Caco-2 (cell line): ENCODE measurements around the gene PCDH19. TPM values are rescaled to one million over a fixed set of nuclear protein-coding genes. Genes with fewer than 3 reads are reported as not detected.

ENCODE experiments used
- BruUV-seq: library from RNA; stranded (reverse); fragments of 400-500 nt; replicated peaks from 2 replicates; lab custom pipeline; 2021; lab: Mats Ljungman, UMichigan
- CTCF ChIA-PET: fragments of 300-600 bp; sonication (Branson Sonifier 250); formaldehyde crosslinking; loops from one replicate; lab custom pipeline; 2022; ENCODE audit warnings: antibody characterized with exemption; lab: Charles Lee
- POLR2A ChIA-PET: fragments of 300-600 bp; sonication (Branson Sonifier 250); formaldehyde crosslinking; loops from one replicate; lab custom pipeline; 2022; ENCODE audit warnings: antibody characterized with exemption; lab: Charles Lee
- DNase-seq, 2 experiments: peaks; one replicate each; pipeline versions ENCODE4 v3.0.0 to v3.0.0-alpha.2; 2020 to 2022
- H3K27me3 ChIP-seq: replicated peaks from 2 replicates; pipeline ENCODE4 v1.6.0; 2011; ENCODE audit warnings: low read length; ENCODE audit not compliant: control insufficient read depth, insufficient read depth
- H3K36me3 ChIP-seq: 2 replicates; pipeline ENCODE4 v1.5.1; 2011; ENCODE audit warnings: low read length; ENCODE audit not compliant: control insufficient read depth, insufficient read depth
- H3K4me1 ChIP-seq: fragments of 250-450 bp; sonication (Bioruptor Pico); 2 replicates; pipeline ENCODE4 v1.5.1; 2020; ENCODE audit warnings: mild to moderate bottlenecking
- H3K4me3 ChIP-seq: 2 replicates; pipeline ENCODE4 v1.5.1; 2011; ENCODE audit warnings: low read depth, mild to moderate bottlenecking, control low read depth, low read length
- H3K9me3 ChIP-seq: fragments of 250-450 bp; sonication (Bioruptor Pico); 2 replicates; pipeline ENCODE4 v1.5.1; 2020; ENCODE audit warnings: mild to moderate bottlenecking, moderate library complexity
- H3K27ac Mint-ChIP-seq: one replicate; pipeline ENCODE4 v1.8.0; 2022; ENCODE audit warnings: mixed read lengths; ENCODE audit not compliant: unreplicated experiment
- H3K27me3 Mint-ChIP-seq: one replicate; pipeline ENCODE4 v1.8.0; 2022; ENCODE audit warnings: mixed read lengths; ENCODE audit not compliant: insufficient read depth, unreplicated experiment
- H3K36me3 Mint-ChIP-seq: one replicate; pipeline ENCODE4 v1.8.0; 2022; ENCODE audit warnings: mild to moderate bottlenecking, mixed read lengths; ENCODE audit not compliant: insufficient read depth, unreplicated experiment
- H3K4me1 Mint-ChIP-seq: one replicate; pipeline ENCODE4 v1.8.0; 2022; ENCODE audit warnings: low read depth, mixed read lengths; ENCODE audit not compliant: unreplicated experiment
- H3K4me3 Mint-ChIP-seq: one replicate; pipeline ENCODE4 v1.8.0; 2022; ENCODE audit warnings: mild to moderate bottlenecking, moderate library complexity, mixed read lengths; ENCODE audit not compliant: unreplicated experiment
- H3K9me3 Mint-ChIP-seq: one replicate; pipeline ENCODE4 v1.8.0; 2022; ENCODE audit warnings: mixed read lengths; ENCODE audit not compliant: unreplicated experiment
- intact Hi-C: fragments of 100-400 bp; cut with micrococcal nuclease; formaldehyde crosslinking; loops from one replicate; pipeline ENCODE4 v1.10.0; 2022; ENCODE audit not compliant: unreplicated experiment
- total RNA-seq: library from RNA; stranded (reverse); gene quantifications from 2 replicates; pipeline ENCODE4 v1.2.3, GENCODE V29; 2022
- TF ChIP-seq, protein P1 (sequence below), 2 experiments: fragments of 200-600 bp in 1 of 2; IDR thresholded peaks; 1 replicate in 1 of 2; 2 replicates in 1 of 2; pipeline versions ENCODE4 v1.5.1 to v1.8.0; 2011 to 2022; ENCODE audit warnings: antibody characterized with exemption in 1 of 2, control low read depth in 1 of 2, inconsistent platforms in 1 of 2, low read depth in 1 of 2, low read length in 1 of 2, mild to moderate bottlenecking in 1 of 2, moderate library complexity in 1 of 2; ENCODE audit not compliant: insufficient read depth in 1 of 2, severe bottlenecking in 1 of 2, unreplicated experiment in 1 of 2

PCDH19 gene
- total RNA-seq, 1 experiment from 2014 or later = 0.11 TPM

DNA sequence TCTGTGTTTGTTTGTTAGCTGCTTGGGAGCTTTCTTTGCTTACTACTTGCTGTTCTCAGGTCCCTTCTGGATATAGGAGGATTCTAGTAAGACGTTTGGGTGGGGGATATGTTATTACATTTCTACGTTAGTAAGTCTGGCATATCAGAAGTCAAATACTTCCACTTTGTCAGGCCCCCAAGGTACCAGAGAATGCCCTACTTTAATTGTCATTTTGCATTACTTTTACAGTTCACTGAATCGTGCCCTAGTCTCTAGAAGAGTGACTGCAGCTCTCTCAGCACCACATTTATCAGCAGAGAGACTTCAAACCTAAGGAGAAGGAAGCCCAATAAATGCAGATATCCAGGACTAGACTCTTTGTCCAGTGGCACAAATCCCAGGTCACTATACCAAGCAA lies 54.4 kb downstream of the PCDH19 start:
- Histone ChIP-seq H3K9me3 (no peaks in the 10 kb centered on the region), H3K4me3 (no peak overlapping the region), H3K4me1 (no peaks in the 10 kb centered on the region), H3K36me3 (no peaks in the 10 kb centered on the region), H3K27me3 (no peaks in the 10 kb centered on the region)
- Mint-ChIP-seq H3K27me3 (peaks cover 5% of the 10 kb centered on the region), H3K9me3 (no peaks in the 10 kb centered on the region), H3K27ac (no peak overlapping the region), H3K4me1 (no peaks in the 10 kb centered on the region), H3K4me3 (no peak overlapping the region), H3K36me3 (no peaks in the 10 kb centered on the region)
- intact Hi-C loops = no loop called here
- ChIA-PET POLR2A (no interaction called here), CTCF (no interaction called here)
- no TSS peak for BruUV-seq
- DNase-seq = no peak
- TF ChIP-seq, protein P1, sequence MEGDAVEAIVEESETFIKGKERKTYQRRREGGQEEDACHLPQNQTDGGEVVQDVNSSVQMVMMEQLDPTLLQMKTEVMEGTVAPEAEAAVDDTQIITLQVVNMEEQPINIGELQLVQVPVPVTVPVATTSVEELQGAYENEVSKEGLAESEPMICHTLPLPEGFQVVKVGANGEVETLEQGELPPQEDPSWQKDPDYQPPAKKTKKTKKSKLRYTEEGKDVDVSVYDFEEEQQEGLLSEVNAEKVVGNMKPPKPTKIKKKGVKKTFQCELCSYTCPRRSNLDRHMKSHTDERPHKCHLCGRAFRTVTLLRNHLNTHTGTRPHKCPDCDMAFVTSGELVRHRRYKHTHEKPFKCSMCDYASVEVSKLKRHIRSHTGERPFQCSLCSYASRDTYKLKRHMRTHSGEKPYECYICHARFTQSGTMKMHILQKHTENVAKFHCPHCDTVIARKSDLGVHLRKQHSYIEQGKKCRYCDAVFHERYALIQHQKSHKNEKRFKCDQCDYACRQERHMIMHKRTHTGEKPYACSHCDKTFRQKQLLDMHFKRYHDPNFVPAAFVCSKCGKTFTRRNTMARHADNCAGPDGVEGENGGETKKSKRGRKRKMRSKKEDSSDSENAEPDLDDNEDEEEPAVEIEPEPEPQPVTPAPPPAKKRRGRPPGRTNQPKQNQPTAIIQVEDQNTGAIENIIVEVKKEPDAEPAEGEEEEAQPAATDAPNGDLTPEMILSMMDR (IDR thresholded peaks at IDR 0.05; ENCODE audit: insufficient read depth in 1 of 2, low read depth in 1 of 2, low read length in 1 of 2, severe bottlenecking in 1 of 2, unreplicated experiment in 1 of 2) = no peak

DNA sequence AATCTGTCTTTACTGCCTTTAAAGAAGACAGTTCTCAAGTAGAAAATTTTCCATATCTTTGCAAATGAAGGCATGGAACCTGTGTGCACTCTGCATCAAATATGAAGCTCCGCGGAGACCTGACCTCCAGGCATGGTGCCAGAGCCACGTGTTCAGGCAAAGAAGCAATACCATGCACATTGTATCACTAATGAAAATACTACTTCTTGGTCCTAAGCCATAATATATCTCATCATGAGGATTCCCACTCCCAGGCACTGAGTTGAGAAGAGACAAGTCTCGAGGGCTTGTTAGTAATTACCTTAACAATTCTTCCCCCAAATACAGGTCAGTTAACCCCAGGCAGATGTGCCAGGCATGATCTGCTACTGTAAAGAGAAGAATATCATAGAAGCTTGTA lies 56.7 kb downstream of the PCDH19 start:
- Histone ChIP-seq H3K9me3 (no peaks in the 10 kb centered on the region), H3K27me3 (no peaks in the 10 kb centered on the region), H3K4me1 (no peaks in the 10 kb centered on the region), H3K36me3 (no peaks in the 10 kb centered on the region), H3K4me3 (no peak overlapping the region)
- Mint-ChIP-seq H3K9me3 (no peaks in the 10 kb centered on the region), H3K27ac (no peak overlapping the region), H3K36me3 (no peaks in the 10 kb centered on the region), H3K27me3 (peaks cover 5% of the 10 kb centered on the region), H3K4me1 (no peaks in the 10 kb centered on the region), H3K4me3 (no peak overlapping the region)
- TF ChIP-seq, protein P1 (IDR thresholded peaks at IDR 0.05; ENCODE audit: insufficient read depth in 1 of 2, low read depth in 1 of 2, low read length in 1 of 2, severe bottlenecking in 1 of 2, unreplicated experiment in 1 of 2) = no peak
- POLR2A ChIA-PET = no interaction called here
- DNase-seq = no peak
- CTCF ChIA-PET = no interaction called here
- no TSS peak for BruUV-seq
- intact Hi-C loops = no loop called here

DNA sequence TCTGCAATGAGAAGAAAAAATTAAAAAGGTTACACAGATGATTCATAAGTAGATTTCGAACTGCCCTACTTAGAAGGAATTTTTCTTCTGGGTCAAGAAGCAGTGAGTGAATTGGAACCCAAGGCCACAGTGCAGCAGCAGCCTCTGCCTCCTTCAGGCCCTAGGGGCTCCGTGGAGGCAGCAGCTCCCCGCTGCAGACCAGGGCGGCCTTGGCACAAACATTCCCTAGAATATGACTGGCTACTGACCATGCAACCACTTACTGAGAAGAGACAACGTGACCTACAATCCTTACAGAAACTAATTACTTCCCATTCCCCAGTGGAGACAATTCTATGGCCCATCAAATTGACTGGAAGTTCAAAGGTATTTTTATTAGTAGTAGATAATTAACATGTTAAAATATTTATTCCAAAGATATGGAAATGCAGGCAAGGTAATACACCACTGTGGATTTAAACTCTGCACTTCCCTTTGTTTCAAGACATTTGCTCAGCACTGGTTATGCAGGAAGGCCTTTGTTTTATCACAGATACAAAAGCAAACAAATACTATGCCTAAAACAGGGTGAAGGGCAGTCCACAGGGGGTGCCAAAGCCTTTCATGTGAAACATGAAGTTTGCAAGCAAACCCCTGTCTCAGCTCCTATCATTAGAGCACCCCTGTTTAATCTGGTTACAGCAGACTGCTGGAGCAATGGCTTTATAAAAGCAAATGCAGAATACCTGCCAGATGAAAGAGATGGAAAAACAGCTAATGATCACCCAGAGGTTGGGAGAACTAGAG lies 59.2 kb downstream of the PCDH19 start:
- Histone ChIP-seq H3K9me3 (no peaks in the 10 kb centered on the region), H3K4me3 (no peak overlapping the region), H3K27me3 (no peaks in the 10 kb centered on the region), H3K4me1 (no peaks in the 10 kb centered on the region), H3K36me3 (no peaks in the 10 kb centered on the region)
- DNase-seq = peak in 1 of 2 experiments; percentile 0
- no peaks in the 10 kb centered on the region for H3K9me3 Mint-ChIP-seq
- no peak overlapping the region for H3K4me3 Mint-ChIP-seq
- H3K36me3 Mint-ChIP-seq = no peaks in the 10 kb centered on the region
- intact Hi-C loops = no loop called here
- peaks cover 5% of the 10 kb centered on the region for H3K27me3 Mint-ChIP-seq
- ChIA-PET CTCF (no interaction called here), POLR2A (no interaction called here)
- BruUV-seq = no TSS peak
- H3K27ac Mint-ChIP-seq = no peak overlapping the region
- H3K4me1 Mint-ChIP-seq = no peaks in the 10 kb centered on the region
- TF ChIP-seq, protein P1 (IDR thresholded peaks at IDR 0.05; ENCODE audit: insufficient read depth in 1 of 2, low read depth in 1 of 2, low read length in 1 of 2, severe bottlenecking in 1 of 2, unreplicated experiment in 1 of 2) = no peak
